HCT116 (cell line): ENCODE measurements around the gene SBF2. TPM values are rescaled to one million over a fixed set of nuclear protein-coding genes. Genes with fewer than 3 reads are reported as not detected.

ENCODE experiments used
- ATAC-seq: fragments of 200-7000 bp; cut with Tn5 transposase; 2 replicates; pipeline ENCODE4 v1.9.1; 2020; ENCODE audit warnings: mild to moderate bottlenecking, moderate library complexity
- BruUV-seq: library from RNA; stranded (reverse); fragments of 400-500 nt; replicated peaks from 2 replicates; lab custom pipeline; 2021; lab: Mats Ljungman, UMichigan
- CTCF ChIA-PET: fragments of 300-600 bp; sonication (Branson Sonifier 250); formaldehyde crosslinking; loops from one replicate; lab custom pipeline; 2021; ENCODE audit warnings: antibody characterized with exemption; lab: Charles Lee
- POLR2A ChIA-PET: fragments of 300-600, 350-600 bp; sonication (Branson Sonifier 250); formaldehyde crosslinking; loops from one replicate; lab custom pipeline; 2021; ENCODE audit warnings: antibody characterized with exemption; lab: Charles Lee
- RAD21 ChIA-PET, 2 experiments: fragments of 300-600 bp; sonication (Branson Sonifier 250); formaldehyde crosslinking; loops; one replicate each; lab custom pipeline; 2023; ENCODE audit warnings: low total read pairs in 2 of 2; ENCODE audit not compliant: uncharacterized antibody in 2 of 2, unreplicated experiment in 2 of 2, low non-redundant PET in 1 of 2; lab: Charles Lee
- DNase-seq: peaks from one replicate; pipeline ENCODE4 v3.0.0-alpha.2; 2010; ENCODE audit warnings: low read depth, low spot score
- H2AFZ ChIP-seq: fragments of 200-600 bp; shearing (Covaris generic), sonication (generic); 2 replicates; pipeline ENCODE4 v1.6.1; 2017; ENCODE audit warnings: low read depth, mixed run types, mixed read lengths, antibody characterized with exemption, low read length; ENCODE audit not compliant: poor library complexity, severe bottlenecking
- H3K27ac ChIP-seq: 2 replicates; pipeline ENCODE4 v1.5.1; 2012; ENCODE audit warnings: low read depth, low read length
- H3K27me3 ChIP-seq: fragments of 200-600 bp; sonication (generic); 2 replicates; pipeline ENCODE4 v1.6.1; 2016; ENCODE audit warnings: mixed run types, low read length, mixed read lengths; ENCODE audit not compliant: insufficient read depth
- H3K36me3 ChIP-seq, 2 experiments: fragments of 200-500 bp in 1 of 2; fragments of 200-600 bp in 1 of 2; sonication (Bioruptor generic) in 1 of 2; sonication (generic) in 1 of 2; 2 replicates each; pipeline versions ENCODE4 v1.5.1 to v1.6.1; 2014 to 2016; ENCODE audit warnings: low read length in 2 of 2, inconsistent platforms in 1 of 2, mixed read lengths in 1 of 2, mixed run types in 1 of 2; ENCODE audit not compliant: insufficient read depth in 2 of 2, control insufficient read depth in 1 of 2
- H3K4me1 ChIP-seq, 2 experiments: fragments of 200-600 bp in 1 of 2; sonication (generic) in 1 of 2; 2 replicates each; pipeline versions ENCODE4 v1.5.1 to v1.6.1; 2012 to 2017; ENCODE audit warnings: low read length in 2 of 2, inconsistent platforms in 1 of 2, mild to moderate bottlenecking in 1 of 2, mixed read lengths in 1 of 2, mixed run types in 1 of 2, moderate library complexity in 1 of 2; ENCODE audit not compliant: insufficient read depth in 2 of 2, control insufficient read depth in 1 of 2
- H3K4me2 ChIP-seq: fragments of 200-600 bp; sonication (generic); 2 replicates; pipeline ENCODE4 v1.6.1; 2017; ENCODE audit warnings: mixed run types, low read length, mixed read lengths
- H3K4me3 ChIP-seq, 2 experiments: fragments of 200-600 bp in 1 of 2; sonication (generic) in 1 of 2; replicated peaks in 1 of 2; 2 replicates each; pipeline ENCODE4 v1.5.1; 2011 to 2016; ENCODE audit warnings: low read length in 2 of 2, control low read depth in 1 of 2, low read depth in 1 of 2, mild to moderate bottlenecking in 1 of 2, mixed read lengths in 1 of 2, mixed run types in 1 of 2
- H3K79me2 ChIP-seq: fragments of 200-600 bp; sonication (generic); 2 replicates; pipeline ENCODE4 v1.6.1; 2017; ENCODE audit warnings: mild to moderate bottlenecking, mixed run types, low read length, moderate library complexity, mixed read lengths; ENCODE audit not compliant: insufficient read depth
- H3K9ac ChIP-seq: fragments of 200-600 bp; sonication (generic); 2 replicates; pipeline ENCODE4 v1.6.1; 2016; ENCODE audit warnings: low read length, mixed read lengths
- H3K9me2 ChIP-seq: fragments of 200-600 bp; sonication (generic), shearing (Covaris generic); 2 replicates; pipeline ENCODE4 v1.6.1; 2017; ENCODE audit warnings: mixed run types, mild to moderate bottlenecking, moderate library complexity; ENCODE audit not compliant: insufficient read depth
- H3K9me3 ChIP-seq, 2 experiments: fragments of 200-500 bp in 1 of 2; fragments of 200-600 bp in 1 of 2; sonication (Bioruptor generic) in 1 of 2; sonication (generic) in 1 of 2; 2 replicates each; pipeline ENCODE4 v1.6.1; 2014 to 2017; ENCODE audit warnings: low read length in 2 of 2, mixed read lengths in 2 of 2, inconsistent platforms in 1 of 2, low read depth in 1 of 2, mild to moderate bottlenecking in 1 of 2, mixed run types in 1 of 2, moderate library complexity in 1 of 2; ENCODE audit not compliant: control insufficient read depth in 1 of 2, insufficient read depth in 1 of 2
- H4K20me1 ChIP-seq: fragments of 200-600 bp; sonication (generic), shearing (Covaris generic); 2 replicates; pipeline ENCODE4 v1.6.1; 2017; ENCODE audit warnings: mixed run types, mild to moderate bottlenecking, moderate library complexity; ENCODE audit not compliant: insufficient read depth
- CBX3 ChIP-seq: IDR thresholded peaks from 2 replicates; pipeline ENCODE4 v1.6.1; 2012; ENCODE audit warnings: low read depth
- ELF1 ChIP-seq: IDR thresholded peaks from 2 replicates; pipeline ENCODE4 v1.6.1; 2012; ENCODE audit warnings: low read depth, borderline replicate concordance
- EZH2 ChIP-seq: fragments of 200-600 bp; sonication (generic); IDR thresholded peaks from 2 replicates; pipeline ENCODE4 v1.6.1; 2017; ENCODE audit warnings: antibody characterized with exemption, mixed run types
- EZH2phosphoT487 ChIP-seq: fragments of 200-600 bp; IDR thresholded peaks from 2 replicates; pipeline ENCODE4 v1.6.1; 2018; ENCODE audit warnings: antibody characterized with exemption, borderline replicate concordance
- FOSL1 ChIP-seq: IDR thresholded peaks from 2 replicates; pipeline ENCODE4 v1.6.1; 2012; ENCODE audit warnings: low read depth
- JUND ChIP-seq: IDR thresholded peaks from 2 replicates; pipeline ENCODE4 v1.6.1; 2012
- RAD21 ChIP-seq: IDR thresholded peaks from 2 replicates; pipeline ENCODE4 v1.6.1; 2012; ENCODE audit warnings: low read depth, mild to moderate bottlenecking
- SIN3A ChIP-seq: IDR thresholded peaks from 2 replicates; pipeline ENCODE4 v1.6.1; 2012; ENCODE audit warnings: low read depth
- SP1 ChIP-seq: IDR thresholded peaks from 2 replicates; pipeline ENCODE4 v1.6.1; 2012; ENCODE audit warnings: low read depth
- YY1 ChIP-seq: IDR thresholded peaks from 2 replicates; pipeline ENCODE4 v1.6.1; 2011; ENCODE audit warnings: low read length, low read depth, moderate library complexity, mild to moderate bottlenecking; ENCODE audit not compliant: insufficient replicate concordance; ENCODE audit errors: extremely low read depth
- ZBTB33 ChIP-seq: IDR thresholded peaks from 2 replicates; pipeline ENCODE4 v1.6.1; 2011; ENCODE audit warnings: mild to moderate bottlenecking, low read length, moderate library complexity; ENCODE audit not compliant: insufficient replicate concordance; ENCODE audit errors: extremely low read depth
- ZNF274 ChIP-seq: fragments of 200-500 bp; sonication (Bioruptor generic); IDR thresholded peaks from 2 replicates; pipeline ENCODE4 v1.6.1; 2014; ENCODE audit warnings: mild to moderate bottlenecking, low read depth, low read length, inconsistent platforms
- intact Hi-C: fragments of 100-400 bp; cut with micrococcal nuclease; formaldehyde crosslinking; loops from 2 replicates; pipeline ENCODE4 v1.10.0; 2022
- total RNA-seq: library from RNA; stranded (reverse); gene quantifications from one replicate; pipeline ENCODE4 v1.2.1, GENCODE V29; 2021; ENCODE audit not compliant: unreplicated experiment
- TF ChIP-seq, protein P1 (sequence below): IDR thresholded peaks from 2 replicates; pipeline ENCODE4 v1.6.1; 2012; ENCODE audit warnings: low read depth
- TF ChIP-seq, protein P2 (sequence below): IDR thresholded peaks from 2 replicates; pipeline ENCODE4 v1.6.1; 2012

SBF2 gene
- total RNA-seq, 1 experiment from 2014 or later = 35.0 TPM

DNA sequence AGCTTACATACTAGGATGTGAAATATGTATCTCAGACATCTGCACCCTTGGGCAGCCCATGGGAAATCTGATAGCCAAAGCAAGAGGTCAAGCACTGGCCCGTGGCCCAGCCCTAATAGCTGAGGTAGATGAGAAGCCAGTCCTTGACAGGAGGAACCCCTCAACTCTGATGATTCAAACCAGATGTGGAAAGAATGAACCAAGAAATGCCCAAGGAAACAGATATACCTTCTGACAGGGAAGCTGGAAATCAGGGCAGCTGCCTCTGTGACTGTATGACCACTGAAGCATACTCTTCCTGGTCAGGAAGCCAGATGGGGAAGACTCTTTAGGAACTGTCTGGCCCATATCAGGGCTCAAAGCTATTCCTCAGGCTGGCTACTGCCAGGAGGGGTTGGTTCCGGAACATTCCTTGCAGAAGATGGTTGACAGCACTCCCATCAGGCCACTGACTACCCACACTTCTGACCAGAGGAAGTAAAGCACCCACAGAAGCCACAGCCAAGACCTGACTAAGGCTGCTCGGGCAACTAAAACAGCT lies 506.0 kb downstream of the SBF2 start:
- H3K4me2 ChIP-seq = no peak overlapping the region
- no peak overlapping the region for H3K27ac ChIP-seq
- intact Hi-C loops = no loop called here
- H3K9me3 ChIP-seq = no peaks in the 10 kb centered on the region
- BruUV-seq = no TSS peak
- H3K9me2 ChIP-seq = no peaks in the 10 kb centered on the region
- ChIA-PET RAD21 (no interaction called here), POLR2A (no interaction called here), CTCF (no interaction called here)
- ATAC-seq (no peak), DNase-seq (no peak)
- H2AFZ ChIP-seq = no peak overlapping the region
- TF ChIP-seq CBX3 (no peak), SP1 (no peak), RAD21 (no peak), FOSL1 (no peak), EZH2phosphoT487 (no peak), EZH2 (no peak), YY1 (no peak)
- H4K20me1 ChIP-seq = no peaks in the 10 kb centered on the region
- H3K9ac ChIP-seq = no peak overlapping the region
- no peaks in the 10 kb centered on the region for H3K79me2 ChIP-seq
- H3K27me3 ChIP-seq = no peaks in the 10 kb centered on the region
- H3K4me1 ChIP-seq = no peaks in the 10 kb centered on the region
- no peak overlapping the region for H3K4me3 ChIP-seq
- H3K36me3 ChIP-seq = peaks cover 0 to 3% of the 10 kb centered on the region in 2 experiments; a peak in 1 of 4 replicates

DNA sequence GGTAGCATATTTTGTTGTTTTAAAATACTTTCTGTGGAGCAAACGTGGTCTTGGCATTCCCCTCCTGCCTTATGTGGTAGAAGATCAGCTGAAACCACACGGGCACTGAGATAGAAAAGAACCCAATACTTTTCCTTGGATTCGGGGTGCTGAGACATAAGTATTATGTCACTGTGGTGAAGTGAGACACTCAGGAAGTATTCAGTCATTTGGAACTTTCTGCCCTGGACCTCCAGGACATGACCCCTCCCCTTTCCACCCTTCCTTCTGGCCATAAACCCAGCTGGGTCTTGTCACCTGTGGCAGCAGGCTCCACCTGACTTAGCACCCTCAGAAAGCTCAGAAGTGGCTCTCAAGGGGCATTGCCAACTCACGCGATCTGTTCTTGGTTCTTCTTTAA lies 506.8 kb downstream of the SBF2 start:
- BruUV-seq = no TSS peak
- Histone ChIP-seq H3K4me2 (no peak overlapping the region), H4K20me1 (no peaks in the 10 kb centered on the region), H3K36me3 (peaks cover 0 to 3% of the 10 kb centered on the region in 2 experiments; a peak in 1 of 4 replicates), H3K9ac (no peak overlapping the region), H3K4me3 (no peak overlapping the region), H3K79me2 (no peaks in the 10 kb centered on the region), H3K9me2 (no peaks in the 10 kb centered on the region), H2AFZ (no peak overlapping the region), H3K4me1 (no peaks in the 10 kb centered on the region), H3K27me3 (no peaks in the 10 kb centered on the region), H3K9me3 (no peaks in the 10 kb centered on the region), H3K27ac (no peak overlapping the region)
- DNase-seq (no peak), ATAC-seq (no peak)
- intact Hi-C loops = no loop called here
- POLR2A ChIA-PET = no interaction called here
- TF ChIP-seq ELF1 (no peak), ZNF274 (no peak), JUND (no peak), SIN3A (no peak), ZBTB33 (no peak), YY1 (no peak), SP1 (no peak)
- TF ChIP-seq, protein P1, sequence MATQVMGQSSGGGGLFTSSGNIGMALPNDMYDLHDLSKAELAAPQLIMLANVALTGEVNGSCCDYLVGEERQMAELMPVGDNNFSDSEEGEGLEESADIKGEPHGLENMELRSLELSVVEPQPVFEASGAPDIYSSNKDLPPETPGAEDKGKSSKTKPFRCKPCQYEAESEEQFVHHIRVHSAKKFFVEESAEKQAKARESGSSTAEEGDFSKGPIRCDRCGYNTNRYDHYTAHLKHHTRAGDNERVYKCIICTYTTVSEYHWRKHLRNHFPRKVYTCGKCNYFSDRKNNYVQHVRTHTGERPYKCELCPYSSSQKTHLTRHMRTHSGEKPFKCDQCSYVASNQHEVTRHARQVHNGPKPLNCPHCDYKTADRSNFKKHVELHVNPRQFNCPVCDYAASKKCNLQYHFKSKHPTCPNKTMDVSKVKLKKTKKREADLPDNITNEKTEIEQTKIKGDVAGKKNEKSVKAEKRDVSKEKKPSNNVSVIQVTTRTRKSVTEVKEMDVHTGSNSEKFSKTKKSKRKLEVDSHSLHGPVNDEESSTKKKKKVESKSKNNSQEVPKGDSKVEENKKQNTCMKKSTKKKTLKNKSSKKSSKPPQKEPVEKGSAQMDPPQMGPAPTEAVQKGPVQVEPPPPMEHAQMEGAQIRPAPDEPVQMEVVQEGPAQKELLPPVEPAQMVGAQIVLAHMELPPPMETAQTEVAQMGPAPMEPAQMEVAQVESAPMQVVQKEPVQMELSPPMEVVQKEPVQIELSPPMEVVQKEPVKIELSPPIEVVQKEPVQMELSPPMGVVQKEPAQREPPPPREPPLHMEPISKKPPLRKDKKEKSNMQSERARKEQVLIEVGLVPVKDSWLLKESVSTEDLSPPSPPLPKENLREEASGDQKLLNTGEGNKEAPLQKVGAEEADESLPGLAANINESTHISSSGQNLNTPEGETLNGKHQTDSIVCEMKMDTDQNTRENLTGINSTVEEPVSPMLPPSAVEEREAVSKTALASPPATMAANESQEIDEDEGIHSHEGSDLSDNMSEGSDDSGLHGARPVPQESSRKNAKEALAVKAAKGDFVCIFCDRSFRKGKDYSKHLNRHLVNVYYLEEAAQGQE = no peak
- TF ChIP-seq, protein P2, sequence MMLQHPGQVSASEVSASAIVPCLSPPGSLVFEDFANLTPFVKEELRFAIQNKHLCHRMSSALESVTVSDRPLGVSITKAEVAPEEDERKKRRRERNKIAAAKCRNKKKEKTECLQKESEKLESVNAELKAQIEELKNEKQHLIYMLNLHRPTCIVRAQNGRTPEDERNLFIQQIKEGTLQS = no peak
- RAD21 ChIA-PET = no interaction called here
- CTCF ChIA-PET = no interaction called here
